ENCODE results near the gene C12orf50. TPM values are rescaled to one million over a fixed set of nuclear protein-coding genes. Genes with fewer than 3 reads are reported as not detected.
A peak's percentile ranks its signal among the peaks of the same experiment; 100 is the strongest.
"Not testable (repeated sequence)": the region's sequence is repeated elsewhere in the genome, so short reads cannot be mapped to it uniquely, and the experiment has no call there.

Gene C12orf50
- polyA plus RNA-seq, 3 donors = not detected

- Histone ChIP-seq H3K4me2 (replicated peaks; ENCODE audit: extremely low read depth, low read length, poor library complexity, severe bottlenecking) (peak overlapping the region; percentile 93), H3K9ac (ENCODE audit: insufficient read depth, low read length, poor library complexity, severe bottlenecking) (peak overlapping the region; percentile 74), H3K27ac (ENCODE audit: low read depth in 1 of 2, low read length in 2 of 2) (peak overlapping the region in 1 of 2 donors; percentile 71), H4K20me1 (ENCODE audit: insufficient read depth, low read length) (no peaks in the 10 kb centered on the region), H3K9me3 (replicated peaks in 1 of 2; ENCODE audit: control insufficient read depth in 1 of 2, insufficient read depth in 1 of 2, low read length in 2 of 2) (no peaks in the 10 kb centered on the region), H3K79me2 (ENCODE audit: insufficient read depth, low read length) (peaks cover 14% of the 10 kb centered on the region), H3K36me3 (replicated peaks in 1 of 2; ENCODE audit: control insufficient read depth in 1 of 2, insufficient read depth in 2 of 2, low read length in 2 of 2) (no peaks in the 10 kb centered on the region), H3K4me1 (ENCODE audit: control insufficient read depth in 1 of 2, insufficient read depth in 2 of 2, low read length in 2 of 2) (peaks cover 10 to 20% of the 10 kb centered on the region in 2 donors), H3K4me3 (replicated peaks in 1 of 3; ENCODE audit: low read depth in 2 of 3, low read length in 3 of 3) (peak overlapping the region; percentile 53 to 87 (median 71)), H3K27me3 (ENCODE audit: control insufficient read depth in 2 of 2, insufficient read depth in 2 of 2, low read length in 2 of 2) (no peaks in the 10 kb centered on the region), H2AFZ (ENCODE audit: insufficient read depth, low read depth, low read length, poor library complexity, severe bottlenecking) (peak overlapping the region; percentile 96)
- Mint-ChIP-seq H3K9me3 (peaks cover 0 to 4% (median 2%) of the 10 kb centered on the region in 7 donors), H3K4me1 (peaks cover 26% of the 10 kb centered on the region), H3K27me3 (ENCODE audit: low read depth in 3 of 3) (peaks cover 0 to 2% (median 0%) of the 10 kb centered on the region in 3 donors), H3K4me3 (peak overlapping the region; percentile 94 to 98), H3K36me3 (no peaks in the 10 kb centered on the region), H3K27ac (peak overlapping the region; percentile 63 to 86 (median 83))
- intact Hi-C loops (cut with micrococcal nuclease) = no loop called here
- TF ChIP-seq CTCF (IDR thresholded peaks at IDR 0.05) = no peak
- under 1% methylated on average over 42 of the region's 54 CpGs for WGBS (ENCODE audit: insufficient coverage)
- peak; percentile 54 to 59 (median 59) for DNase-seq
Observed at GRCh38 chr12:88035271-88035906, 6.2 kb upstream of the C12orf50 start.

GRCh38 chr12:88031161-88031560 lies 2.0 kb upstream of the C12orf50 start:
- H3K27me3 ChIP-seq (ENCODE audit: control insufficient read depth in 2 of 2, insufficient read depth in 2 of 2, low read length in 2 of 2); DNase-seq; H3K9me3 ChIP-seq (replicated peaks in 1 of 2; ENCODE audit: control insufficient read depth in 1 of 2, insufficient read depth in 1 of 2, low read length in 2 of 2); H3K27me3 Mint-ChIP-seq (ENCODE audit: low read depth in 3 of 3); H3K4me3 Mint-ChIP-seq; H3K9me3 Mint-ChIP-seq; H3K9ac ChIP-seq (ENCODE audit: insufficient read depth, low read length, poor library complexity, severe bottlenecking); intact Hi-C loops (cut with micrococcal nuclease); H3K27ac Mint-ChIP-seq; H3K36me3 ChIP-seq (replicated peaks in 1 of 2; ENCODE audit: control insufficient read depth in 1 of 2, insufficient read depth in 2 of 2, low read length in 2 of 2); H3K4me3 ChIP-seq (replicated peaks in 1 of 3; ENCODE audit: low read depth in 2 of 3, low read length in 3 of 3); H3K4me2 ChIP-seq (replicated peaks; ENCODE audit: extremely low read depth, low read length, poor library complexity, severe bottlenecking); H3K79me2 ChIP-seq (ENCODE audit: insufficient read depth, low read length); H3K36me3 Mint-ChIP-seq; H4K20me1 ChIP-seq (ENCODE audit: insufficient read depth, low read length); H2AFZ ChIP-seq (ENCODE audit: insufficient read depth, low read depth, low read length, poor library complexity, severe bottlenecking); H3K27ac ChIP-seq (ENCODE audit: low read depth in 1 of 2, low read length in 2 of 2): not testable (repeated sequence)
- H3K4me1 ChIP-seq (ENCODE audit: control insufficient read depth in 1 of 2, insufficient read depth in 2 of 2, low read length in 2 of 2) = peaks cover 9 to 15% of the 10 kb centered on the region in 2 donors
- H3K4me1 Mint-ChIP-seq = peaks cover 10% of the 10 kb centered on the region
- 100% methylated on average over 2 of the region's 3 CpGs for WGBS (ENCODE audit: insufficient coverage)
